Endothelial cell of umbilical vein (primary cell): ENCODE measurements around the gene R3HDM2.

Experiments
- CTCF ChIP-seq, 2 donors: IDR thresholded peaks; 1 replicate in 1 of 2; 2 replicates in 1 of 2; pipeline ENCODE4 v1.5.1; 2011; ENCODE audit warnings: low read length in 2 of 2, mild to moderate bottlenecking in 2 of 2, moderate library complexity in 2 of 2, control low read depth in 1 of 2, inconsistent platforms in 1 of 2, low read depth in 1 of 2; ENCODE audit not compliant: insufficient read depth in 1 of 2; ENCODE audit errors: extremely low read depth in 1 of 2
- EZH2 ChIP-seq: IDR thresholded peaks from 2 replicates; pipeline ENCODE4 v1.6.1; 2012; ENCODE audit warnings: borderline replicate concordance, low read depth, mild to moderate bottlenecking, moderate library complexity, low read length, inconsistent platforms; ENCODE audit not compliant: severe bottlenecking
- FOS ChIP-seq: IDR thresholded peaks from 2 replicates; pipeline ENCODE4 v1.6.1; 2011; ENCODE audit warnings: mild to moderate bottlenecking, low read length, moderate library complexity, borderline replicate concordance; ENCODE audit not compliant: insufficient read depth
- JUN ChIP-seq: IDR thresholded peaks from 2 replicates; pipeline ENCODE4 v1.6.1; 2011; ENCODE audit warnings: borderline replicate concordance, low read depth; ENCODE audit not compliant: insufficient read length, insufficient read depth
- MYC ChIP-seq: IDR thresholded peaks from one replicate; pipeline ENCODE4 v1.6.1; 2011; ENCODE audit warnings: mild to moderate bottlenecking, low read depth, low read length
- POLR2A ChIP-seq: IDR thresholded peaks from 2 replicates; pipeline ENCODE4 v1.6.1; 2012; ENCODE audit warnings: low read depth, mild to moderate bottlenecking, control low read depth, low read length
- POLR2AphosphoS5 ChIP-seq: IDR thresholded peaks from 2 replicates; pipeline ENCODE4 v1.6.1; 2012; ENCODE audit warnings: low read depth, mild to moderate bottlenecking, control low read depth, low read length, moderate library complexity; ENCODE audit not compliant: insufficient read depth
- TF ChIP-seq, protein P1 (sequence below): IDR thresholded peaks from 2 replicates; pipeline ENCODE4 v1.6.1; 2011; ENCODE audit not compliant: insufficient read depth, insufficient read length

- TF ChIP-seq, protein P1, sequence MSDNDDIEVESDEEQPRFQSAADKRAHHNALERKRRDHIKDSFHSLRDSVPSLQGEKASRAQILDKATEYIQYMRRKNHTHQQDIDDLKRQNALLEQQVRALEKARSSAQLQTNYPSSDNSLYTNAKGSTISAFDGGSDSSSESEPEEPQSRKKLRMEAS = no peak
- TF ChIP-seq EZH2 (no peak), JUN (no peak), CTCF (IDR thresholded peaks at IDR 0.05; ENCODE audit: extremely low read depth in 1 of 2, insufficient read depth in 1 of 2, low read depth in 1 of 2, low read length in 2 of 2) (no peak), POLR2A (no peak), POLR2AphosphoS5 (no peak), MYC (no peak), FOS (no peak)
Observed at GRCh38 chr12:57224278-57224972, 206.4 kb downstream of the R3HDM2 start.
